Ishikawa (cell line): Measurements from ENCODE around the gene SGSM1.
A peak's percentile ranks its signal among the peaks of the same experiment; 100 is the strongest.

Experiments
- CEBPB ChIP-seq: IDR thresholded peaks from 2 replicates; pipeline ENCODE4 v1.6.1; 2012
- CREB1 ChIP-seq: IDR thresholded peaks from 2 replicates; pipeline ENCODE4 v1.6.1; 2012; ENCODE audit warnings: low read depth
- EGR1 ChIP-seq: IDR thresholded peaks from 2 replicates; pipeline ENCODE4 v1.6.1; 2012
- EP300 ChIP-seq: IDR thresholded peaks from 2 replicates; pipeline ENCODE4 v1.6.1; 2012; ENCODE audit warnings: borderline replicate concordance
- FOXM1 ChIP-seq: IDR thresholded peaks from 2 replicates; pipeline ENCODE4 v1.6.1; 2012; ENCODE audit warnings: low read depth, borderline replicate concordance
- NFIC ChIP-seq: IDR thresholded peaks from 2 replicates; pipeline ENCODE4 v1.6.1; 2012
- RAD21 ChIP-seq: IDR thresholded peaks from 2 replicates; pipeline ENCODE4 v1.6.1; 2012; ENCODE audit warnings: low read depth
- REST ChIP-seq: IDR thresholded peaks from 2 replicates; pipeline ENCODE4 v1.6.1; 2012; ENCODE audit warnings: low read depth, mild to moderate bottlenecking
- TAF1 ChIP-seq: IDR thresholded peaks from 2 replicates; pipeline ENCODE4 v1.6.1; 2012; ENCODE audit warnings: low read depth, mild to moderate bottlenecking
- TCF12 ChIP-seq: IDR thresholded peaks from 2 replicates; pipeline ENCODE4 v1.6.1; 2012; ENCODE audit warnings: low read depth
- TEAD4 ChIP-seq: IDR thresholded peaks from 2 replicates; pipeline ENCODE4 v1.6.1; 2012
- USF1 ChIP-seq: IDR thresholded peaks from 2 replicates; pipeline ENCODE4 v1.6.1; 2012
- YY1 ChIP-seq: IDR thresholded peaks from 2 replicates; pipeline ENCODE4 v1.6.1; 2012; ENCODE audit warnings: low read depth
- ZBTB7A ChIP-seq: IDR thresholded peaks from 2 replicates; pipeline ENCODE4 v1.6.1; 2012; ENCODE audit warnings: low read depth
- TF ChIP-seq, protein P1 (sequence below): IDR thresholded peaks from 2 replicates; pipeline ENCODE4 v1.6.1; 2012

Gene SGSM1

GRCh38 chr22:24837517-24837916 lies 31.5 kb downstream of the SGSM1 start:
- peak; percentile 28 for TF ChIP-seq RAD21

DNA sequence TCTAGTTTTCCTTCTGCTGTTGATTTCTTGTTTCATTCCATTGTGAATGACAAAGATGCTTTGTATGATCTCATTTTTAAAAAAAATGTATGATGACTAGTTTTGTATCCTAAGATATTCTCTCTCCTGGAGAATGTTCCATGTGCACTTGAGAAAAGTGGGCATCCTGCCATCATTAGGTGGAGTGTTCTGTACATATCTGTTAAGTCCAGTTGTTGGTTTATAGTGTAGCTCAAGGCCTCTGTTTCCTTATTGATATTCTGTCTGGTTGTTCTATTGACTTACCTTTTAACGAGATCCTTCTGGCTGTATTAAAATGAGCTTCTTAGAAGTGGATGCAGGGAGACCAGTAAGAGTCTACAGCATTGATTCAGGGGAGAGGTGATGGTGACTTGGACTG lies 35.2 kb downstream of the SGSM1 start:
- no peak for TF ChIP-seq TCF12
- no peak for TF ChIP-seq CEBPB
- no peak for TF ChIP-seq EP300
- no peak for TF ChIP-seq ZBTB7A
- TF ChIP-seq REST, result no peak
- TF ChIP-seq TAF1, result no peak
- TF ChIP-seq RAD21, result no peak
- no peak for TF ChIP-seq NFIC
- TF ChIP-seq CREB1, result no peak
- TF ChIP-seq TEAD4, result no peak
- TF ChIP-seq USF1, result no peak

DNA sequence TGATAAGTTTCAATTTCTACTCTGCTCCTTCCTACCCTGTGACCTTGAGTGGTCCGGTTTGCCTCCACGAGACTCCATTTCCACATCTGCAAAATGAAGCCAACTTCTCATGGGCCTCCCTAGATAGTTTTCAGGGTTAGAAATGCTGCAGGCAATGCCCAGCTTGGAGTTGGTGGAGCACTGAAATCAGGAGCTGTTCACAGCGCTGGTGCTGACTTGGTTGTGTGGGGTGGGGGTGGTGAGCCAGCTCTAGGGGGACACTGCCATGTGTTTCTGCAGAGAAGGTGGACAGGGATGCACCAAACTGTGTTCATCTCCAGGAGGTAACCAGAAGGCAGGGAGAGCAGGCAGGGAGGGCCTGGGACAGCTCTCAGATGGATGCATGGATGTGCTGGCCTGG lies 37.0 kb downstream of the SGSM1 start:
- TF ChIP-seq NFIC (no peak), TEAD4 (no peak), EP300 (no peak), REST (peak; percentile 86), TCF12 (no peak), FOXM1 (no peak)

DNA sequence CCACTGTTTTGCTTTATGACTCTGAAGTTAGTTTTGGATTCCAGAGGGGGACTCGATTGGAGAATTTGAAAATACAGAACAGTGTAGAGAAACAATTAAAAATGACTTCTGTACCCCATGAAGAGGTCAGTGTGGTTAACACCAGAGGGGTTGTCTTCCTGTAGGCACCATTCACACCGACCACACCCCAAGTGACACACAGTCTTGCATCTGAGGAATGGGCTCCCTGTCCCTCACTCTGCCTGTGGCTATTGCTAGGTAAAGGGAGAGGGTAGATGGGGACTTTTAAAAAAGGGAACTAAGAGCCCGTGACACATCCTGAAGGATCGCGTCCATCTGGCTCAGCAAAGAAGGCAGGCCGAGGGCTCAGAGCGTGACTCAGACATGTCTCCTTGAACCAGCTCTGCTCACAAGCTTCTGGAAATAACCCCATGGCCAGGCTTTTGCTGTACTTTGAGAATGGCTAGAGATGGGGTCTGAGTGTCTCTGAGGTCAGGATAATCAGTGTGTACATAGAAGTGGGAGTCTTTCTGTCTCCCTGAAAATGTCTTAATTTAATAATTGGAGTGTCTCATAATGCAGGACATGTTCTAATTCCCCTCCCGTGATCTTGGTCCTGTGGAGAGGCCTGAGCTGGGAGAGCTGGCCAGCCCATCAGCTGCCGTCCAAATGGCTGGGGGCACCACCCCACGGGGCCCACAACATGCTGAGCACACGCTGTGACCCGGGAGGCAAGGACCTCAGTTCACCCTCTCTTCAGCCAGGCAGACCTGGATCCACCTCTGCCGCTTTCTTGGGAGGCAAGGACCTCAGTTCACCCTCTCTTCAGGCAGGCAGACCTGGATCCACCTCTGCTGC lies 39.3 kb downstream of the SGSM1 start:
- no peak for TF ChIP-seq FOXM1
- no peak for TF ChIP-seq EP300
- no peak for TF ChIP-seq NFIC
- TF ChIP-seq ZBTB7A, result no peak
- TF ChIP-seq TEAD4, result no peak
- TF ChIP-seq CEBPB, result no peak
- no peak for TF ChIP-seq TAF1
- TF ChIP-seq, protein P1, sequence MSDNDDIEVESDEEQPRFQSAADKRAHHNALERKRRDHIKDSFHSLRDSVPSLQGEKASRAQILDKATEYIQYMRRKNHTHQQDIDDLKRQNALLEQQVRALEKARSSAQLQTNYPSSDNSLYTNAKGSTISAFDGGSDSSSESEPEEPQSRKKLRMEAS, result no peak

GRCh38 chr22:24847490-24847889 lies 41.5 kb downstream of the SGSM1 start:
- TF ChIP-seq TCF12 (no peak), YY1 (no peak), NFIC (no peak), RAD21 (no peak), CREB1 (no peak), TEAD4 (no peak), ZBTB7A (no peak), REST (no peak), USF1 (no peak), CEBPB (no peak), EGR1 (no peak), FOXM1 (no peak)
- TF ChIP-seq, protein P1, result no peak
